ENCODE results near the gene ZNF669.
"Not testable (repeated sequence)": the region's sequence is repeated elsewhere in the genome, so short reads cannot be mapped to it uniquely, and the experiment has no call there.

ZNF669 gene

DNA sequence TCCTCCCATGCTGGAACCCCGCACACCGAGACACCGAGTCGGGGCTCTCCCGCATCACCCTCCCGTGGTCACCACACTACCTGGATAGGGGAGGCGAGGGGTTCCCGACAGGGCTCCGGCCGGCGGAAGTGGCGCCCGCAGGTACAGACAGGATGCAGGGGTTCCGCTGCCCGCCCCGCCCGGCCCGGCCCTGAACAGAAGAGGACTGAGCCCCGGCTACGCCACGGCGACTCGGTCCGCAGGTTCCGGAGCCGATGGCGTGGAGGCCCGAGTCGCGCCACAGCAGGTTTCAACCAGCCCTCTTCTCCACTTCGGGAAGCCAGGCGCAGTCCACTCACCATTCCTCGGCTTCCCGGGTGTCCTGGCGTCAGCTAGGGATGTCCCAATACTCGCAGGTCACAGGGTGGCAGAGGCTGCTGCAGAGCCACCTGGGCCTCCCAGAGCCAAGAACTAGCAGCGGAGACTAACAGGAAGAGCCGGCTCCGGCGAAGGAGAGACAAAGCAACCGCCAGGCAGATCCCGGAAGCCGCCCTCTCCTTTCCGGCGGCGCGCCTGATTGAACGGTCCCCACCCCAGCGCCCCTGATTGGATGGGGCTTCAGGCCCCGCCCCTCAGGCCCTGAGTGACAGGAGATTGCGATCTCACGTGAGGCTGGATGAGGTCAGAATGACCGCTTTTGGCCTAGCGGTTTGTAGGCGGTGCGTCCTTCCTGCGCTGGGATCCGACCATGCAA is at the start of gene ZNF669:
ZNF669 (minus strand) TSS at position 498 of the 733 bp plus-strand sequence; CDS start at position 341, 157 bp downstream.
- peak; percentile 75 for DNase-seq (ENCODE audit: low spot score)

DNA sequence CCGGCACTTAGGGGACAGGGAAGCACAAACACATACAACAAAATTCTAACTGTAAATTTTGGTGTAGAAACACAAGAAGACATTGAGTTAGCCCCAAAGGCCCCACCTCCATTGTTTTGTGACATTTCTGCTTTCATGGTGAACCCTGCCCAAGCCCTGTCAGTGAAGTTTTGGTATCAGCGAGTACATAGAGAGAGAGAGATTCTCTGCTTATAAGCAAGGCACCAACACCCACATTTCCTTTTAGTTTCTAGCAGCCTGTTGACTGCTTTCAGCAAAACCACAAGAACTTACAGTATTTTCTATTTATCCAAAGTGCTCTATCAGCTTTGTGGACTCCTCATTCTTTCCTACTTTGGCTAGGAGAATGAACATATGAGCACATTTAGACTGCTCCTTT is 43.6 kb upstream of the ZNF669 start:
- no peak for DNase-seq (ENCODE audit: low spot score)

DNA sequence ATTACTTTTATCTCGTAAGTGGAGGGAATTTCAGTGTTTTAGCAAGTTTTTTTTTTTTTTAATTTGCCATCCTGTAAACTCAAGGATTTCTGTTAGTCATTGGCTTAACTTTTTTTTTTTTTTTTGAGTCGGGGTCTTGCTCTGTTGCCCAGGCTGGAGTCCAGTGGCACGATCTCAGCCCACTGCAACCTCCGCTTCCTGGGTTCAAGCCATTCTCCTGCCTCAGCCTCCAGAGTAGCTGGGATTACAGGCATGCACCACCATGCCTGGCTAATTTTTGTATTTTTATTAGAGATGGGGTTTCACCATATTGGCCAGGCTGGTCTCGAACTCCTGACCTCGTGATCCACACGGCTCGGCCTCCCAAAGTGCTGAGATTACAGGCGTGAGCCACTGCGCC is 43.0 kb upstream of the ZNF669 start:
- not testable (repeated sequence) for DNase-seq (ENCODE audit: low spot score)

DNA sequence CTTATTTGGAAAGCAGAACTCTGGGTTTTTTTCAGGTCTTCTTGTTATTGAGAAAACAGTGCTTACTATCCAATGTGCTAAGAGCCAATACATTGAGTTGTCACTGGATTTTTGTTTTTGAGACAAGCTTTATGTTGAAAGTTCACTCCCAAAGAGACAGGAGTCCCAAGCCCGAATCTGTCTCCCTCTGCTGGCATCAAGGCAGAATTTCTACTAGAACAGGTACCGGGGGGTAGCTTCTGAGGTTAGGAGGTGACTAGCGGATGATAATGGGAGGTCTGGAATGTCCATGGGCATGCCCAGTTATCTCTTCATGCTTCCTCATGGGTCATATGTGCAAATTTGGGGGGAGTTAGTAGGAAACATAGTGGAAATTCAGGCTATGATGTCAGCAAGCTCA is 42.5 kb upstream of the ZNF669 start:
- no peak for DNase-seq (ENCODE audit: low spot score)

- DNase-seq (ENCODE audit: low spot score), result no peak
Observed at GRCh38 chr1:247145279-247145678, 41.1 kb upstream of the ZNF669 start.

- not testable (repeated sequence) for DNase-seq (ENCODE audit: low spot score)
Observed at GRCh38 chr1:247139557-247139956, 35.4 kb upstream of the ZNF669 start.

DNA sequence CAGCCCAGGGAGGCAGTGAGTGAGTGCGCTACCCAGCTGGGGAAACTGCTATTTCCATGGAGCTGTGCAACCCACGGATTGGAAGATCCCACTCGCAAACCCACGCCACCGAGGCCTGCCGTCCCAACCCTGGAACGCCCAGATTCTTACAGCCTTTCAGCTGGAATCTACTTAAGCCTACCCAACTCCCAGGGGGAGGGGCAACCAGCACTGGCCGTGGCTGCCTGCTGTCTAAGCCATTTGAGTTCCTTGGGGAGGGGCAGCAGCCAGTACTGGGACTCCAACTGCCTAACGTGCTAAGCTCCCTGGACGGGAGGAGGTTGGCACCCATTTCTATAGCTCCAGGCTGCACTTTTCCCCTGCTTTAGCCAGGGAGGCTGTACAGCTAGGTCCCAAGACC is 27.1 kb upstream of the ZNF669 start:
- no peak for DNase-seq (ENCODE audit: low spot score)

GRCh38 chr1:247127519-247128282 is 23.5 kb upstream of the ZNF669 start:
- not testable (repeated sequence) for DNase-seq (ENCODE audit: low spot score)

GRCh38 chr1:247126601-247127000 is 22.4 kb upstream of the ZNF669 start:
- not testable (repeated sequence) for DNase-seq (ENCODE audit: low spot score)

DNA sequence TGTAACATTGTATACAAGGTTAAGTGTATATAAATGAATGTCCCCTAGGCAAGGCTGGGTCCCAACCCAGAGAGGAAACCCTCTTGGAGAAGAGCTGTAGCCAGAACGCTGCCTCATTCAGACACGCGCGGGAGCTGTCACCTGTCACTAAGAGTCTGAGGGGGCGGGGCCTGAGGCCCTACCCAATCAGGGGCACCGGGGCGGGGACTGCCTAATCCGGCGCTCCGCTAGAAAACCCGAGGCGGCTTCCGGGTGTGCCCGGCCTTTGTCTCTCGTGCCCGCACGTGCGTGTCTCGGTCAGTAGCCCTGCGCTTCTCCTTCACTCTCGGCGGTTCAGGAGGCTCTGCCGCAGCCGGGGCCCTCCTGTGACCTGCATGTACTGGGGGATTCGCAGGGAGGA is 22.0 kb upstream of the ZNF669 start:
- DNase-seq (ENCODE audit: low spot score), result not testable (repeated sequence)

- no peak for DNase-seq (ENCODE audit: low spot score)
Observed at GRCh38 chr1:247121382-247121781, 17.2 kb upstream of the ZNF669 start.

DNA sequence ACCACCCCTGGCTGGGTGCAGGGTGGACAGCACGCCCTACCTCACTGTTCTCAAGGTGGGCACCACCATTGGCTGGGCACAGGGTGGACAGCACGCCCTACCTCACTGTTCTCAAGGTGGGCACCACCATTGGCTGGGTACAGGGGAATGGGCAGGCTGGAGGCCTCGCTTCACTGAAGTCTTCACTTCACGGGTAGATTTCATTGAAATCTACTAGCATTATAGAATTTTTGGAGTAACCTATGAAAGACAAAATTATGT is 16.2 kb upstream of the ZNF669 start:
- not testable (repeated sequence) for DNase-seq (ENCODE audit: low spot score)

GRCh38 chr1:247119600-247120407 is 15.6 kb upstream of the ZNF669 start:
- no peak for DNase-seq (ENCODE audit: low spot score)

DNA sequence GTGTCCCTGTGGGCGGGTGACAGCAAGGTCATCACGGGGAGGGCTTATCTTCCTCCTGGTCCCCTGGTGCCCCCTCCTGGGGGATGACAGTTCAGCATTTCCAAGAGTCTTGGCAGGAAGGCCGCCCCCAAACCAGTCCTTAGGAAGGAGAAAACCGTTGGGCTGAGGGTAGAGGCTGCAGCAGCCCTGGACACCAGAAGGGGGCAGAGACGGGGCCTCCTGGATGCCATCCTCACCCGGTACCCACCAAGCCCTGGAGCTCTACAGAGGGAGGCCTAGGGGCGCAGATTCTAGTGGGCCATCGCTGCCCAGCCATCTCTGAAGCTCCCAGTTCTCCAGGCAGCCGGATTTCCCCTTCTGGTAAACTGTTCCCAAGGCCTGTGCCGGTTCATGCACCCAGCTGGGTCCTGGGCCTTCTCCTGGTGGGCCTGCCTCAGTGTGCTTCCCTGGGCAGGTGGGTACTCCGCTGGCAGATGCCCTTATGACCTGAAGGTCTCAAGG is 14.8 kb upstream of the ZNF669 start:
- DNase-seq (ENCODE audit: low spot score), result no peak

DNA sequence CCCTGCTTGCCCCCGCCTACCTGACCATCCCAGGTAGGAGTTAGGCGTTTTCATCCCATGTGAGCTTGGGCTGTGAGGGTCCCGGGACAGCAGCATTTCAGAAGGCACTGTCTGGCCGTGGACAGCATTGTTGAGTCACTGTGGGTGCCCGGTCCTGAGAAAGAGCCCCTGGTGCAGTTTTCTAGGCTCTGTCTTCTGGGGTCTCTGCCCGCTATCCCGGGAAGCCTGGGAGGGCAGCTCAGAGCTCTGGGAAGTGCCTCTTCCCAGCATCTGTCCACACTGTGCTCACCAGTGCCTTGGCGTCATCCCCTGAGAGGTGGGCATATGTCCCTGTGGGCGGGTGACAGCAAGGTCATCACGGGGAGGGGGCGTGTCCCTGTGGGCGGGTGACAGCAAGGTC is 11.4 kb upstream of the ZNF669 start:
- no peak for DNase-seq (ENCODE audit: low spot score)

DNA sequence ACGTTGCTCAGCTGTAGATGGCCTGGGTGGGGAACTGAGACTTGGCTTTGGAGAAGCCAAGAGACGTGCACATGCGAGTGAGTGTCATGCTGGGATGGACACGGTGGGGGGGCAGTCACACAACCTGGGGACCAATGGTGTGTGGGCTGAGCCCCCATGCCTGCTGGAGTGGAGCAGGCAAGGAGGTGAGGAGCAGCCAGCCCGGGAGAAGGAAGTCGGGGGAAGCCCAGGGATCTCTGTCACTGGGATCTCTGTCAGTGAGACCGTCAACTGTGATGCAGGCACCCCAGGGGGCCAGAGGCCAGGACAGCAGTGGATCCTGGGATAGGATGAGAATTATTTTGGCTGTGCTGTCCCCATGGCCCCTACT is 11.0 kb upstream of the ZNF669 start:
- DNase-seq (ENCODE audit: low spot score), result no peak

DNA sequence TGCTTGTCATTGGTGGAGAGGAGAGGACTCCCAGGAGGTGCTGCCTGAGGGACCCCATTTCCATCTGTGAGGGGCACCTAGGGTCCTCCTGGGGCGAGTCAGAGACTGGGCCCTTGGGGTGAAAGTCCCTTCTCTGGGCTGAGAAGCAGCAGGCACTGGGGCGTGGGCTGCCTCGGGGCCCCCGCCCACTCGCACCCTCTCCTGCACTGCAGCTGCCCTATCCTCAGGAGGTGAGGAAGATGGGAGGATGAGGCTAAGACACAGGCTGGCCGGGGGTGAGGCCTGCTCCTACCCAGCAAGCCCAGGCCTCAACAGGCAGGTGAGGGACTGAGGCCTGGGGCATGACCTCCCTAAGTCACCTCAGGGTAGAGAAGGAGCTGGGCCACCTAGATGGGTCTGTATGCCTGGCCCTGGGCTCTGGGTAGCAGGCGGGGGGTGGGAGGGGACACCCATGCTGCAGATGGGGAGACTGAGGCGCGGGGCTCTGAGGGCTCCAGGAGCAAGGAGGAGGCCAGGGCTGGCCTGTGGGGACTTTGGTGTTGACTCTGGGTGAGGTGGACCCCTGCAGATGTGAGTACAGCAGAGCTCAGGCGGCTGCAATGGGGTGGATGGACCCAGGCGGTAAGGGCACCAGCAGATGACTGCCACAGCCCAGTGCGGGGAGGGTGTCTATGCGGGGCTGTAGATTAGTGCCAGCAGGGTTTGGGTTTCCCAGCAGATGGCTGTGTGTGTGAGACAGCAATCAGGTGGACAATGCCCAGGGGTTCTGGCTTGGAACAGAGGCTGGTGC is 10.4 kb upstream of the ZNF669 start:
- no peak for DNase-seq (ENCODE audit: low spot score)

DNA sequence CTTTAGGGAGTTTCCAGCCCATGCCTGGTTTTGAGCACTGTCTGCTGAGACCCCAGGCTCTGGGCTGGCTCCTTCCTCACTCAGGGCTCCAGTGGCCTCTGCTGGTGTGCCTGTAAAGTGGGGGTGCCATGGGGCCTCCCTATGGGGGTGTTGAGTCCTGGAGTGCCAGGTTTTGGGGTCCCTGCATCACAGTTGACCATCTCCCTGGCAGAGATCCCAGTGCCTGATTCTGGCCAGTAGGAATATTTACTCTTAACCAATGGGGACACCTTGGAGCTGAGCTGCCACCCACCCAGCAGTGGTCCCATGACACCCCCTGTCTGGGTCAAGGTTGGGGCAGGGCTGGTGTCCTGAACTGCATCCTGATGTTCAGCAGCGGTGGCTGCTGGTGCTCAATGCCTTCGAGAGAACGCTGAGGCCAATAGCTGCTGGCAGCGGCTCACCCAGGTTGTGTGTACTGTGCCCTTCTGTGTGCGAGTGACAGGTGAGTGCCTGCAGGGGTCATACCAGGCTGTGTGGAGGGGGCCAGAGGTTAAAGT is 9.6 kb upstream of the ZNF669 start:
- DNase-seq (ENCODE audit: low spot score), result no peak

DNA sequence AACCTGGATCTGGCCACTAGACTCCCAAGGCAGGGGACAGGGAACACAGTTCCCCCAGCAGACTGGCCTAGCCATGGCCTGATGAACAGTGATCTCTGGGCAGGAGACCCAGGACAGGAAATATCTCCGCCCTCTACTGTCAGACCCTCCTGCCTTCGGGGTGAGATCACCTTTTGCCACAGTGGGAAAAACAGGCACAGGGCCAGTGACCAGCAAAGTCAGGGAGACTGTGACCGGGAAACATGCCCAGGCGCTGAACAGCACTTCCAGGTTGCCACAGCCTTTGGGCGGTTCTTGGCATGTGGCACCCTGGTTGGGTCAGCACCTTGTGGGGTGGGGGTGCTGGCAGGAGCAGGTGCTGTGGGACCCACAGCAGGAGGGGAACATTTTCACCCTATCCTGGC is 8.9 kb upstream of the ZNF669 start:
- no peak for DNase-seq (ENCODE audit: low spot score)

DNA sequence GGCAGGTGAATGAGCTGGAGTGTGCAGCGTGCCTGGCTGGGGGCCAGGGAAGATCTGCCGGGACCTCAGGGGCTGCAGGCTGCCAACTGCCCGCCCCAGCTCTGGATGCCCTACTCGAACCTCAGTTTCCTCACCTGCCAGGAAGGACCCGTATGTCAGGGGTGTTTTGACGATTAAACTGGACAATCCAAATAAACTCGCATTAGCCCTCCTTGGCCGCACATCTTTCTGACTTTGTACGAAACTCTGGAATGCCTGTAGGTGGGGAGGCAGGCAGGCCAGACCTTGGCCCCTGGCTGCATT is 8.3 kb upstream of the ZNF669 start:
- no peak for DNase-seq (ENCODE audit: low spot score)

- DNase-seq (ENCODE audit: low spot score), result no peak
Observed at GRCh38 chr1:247111700-247112478, 7.7 kb upstream of the ZNF669 start.
